Germinal center (tissue), 1 donor: ENCODE measurements around the gene BACH1.
A peak's percentile ranks its signal among the peaks of the same experiment; 100 is the strongest.

ENCODE experiments used
- DNase-seq: peaks from one replicate; pipeline ENCODE4 v3.0.0; 2012; ENCODE audit warnings: mixed read lengths, low spot score

BACH1 gene

DNA sequence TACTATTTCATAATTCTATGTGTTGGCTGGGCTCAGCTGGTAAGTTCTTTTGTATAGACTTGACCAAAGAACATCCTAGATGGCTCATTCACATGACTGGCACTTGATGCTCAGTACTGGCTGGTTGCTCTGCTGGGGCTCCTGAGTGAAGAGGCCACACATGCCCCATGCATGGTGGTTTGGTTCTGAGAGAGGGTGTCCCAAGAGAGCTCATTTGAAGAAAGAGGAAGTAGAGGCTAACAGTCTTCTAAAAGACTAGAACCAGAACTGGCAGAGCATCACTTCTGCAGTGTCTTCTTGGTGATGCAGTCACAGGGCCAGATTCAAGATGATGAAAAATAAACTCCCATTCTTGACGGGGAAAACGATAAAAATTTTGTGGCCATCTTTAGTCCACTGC lies 5.2 kb upstream of the BACH1 start:
- peak; percentile 85 for DNase-seq

DNA sequence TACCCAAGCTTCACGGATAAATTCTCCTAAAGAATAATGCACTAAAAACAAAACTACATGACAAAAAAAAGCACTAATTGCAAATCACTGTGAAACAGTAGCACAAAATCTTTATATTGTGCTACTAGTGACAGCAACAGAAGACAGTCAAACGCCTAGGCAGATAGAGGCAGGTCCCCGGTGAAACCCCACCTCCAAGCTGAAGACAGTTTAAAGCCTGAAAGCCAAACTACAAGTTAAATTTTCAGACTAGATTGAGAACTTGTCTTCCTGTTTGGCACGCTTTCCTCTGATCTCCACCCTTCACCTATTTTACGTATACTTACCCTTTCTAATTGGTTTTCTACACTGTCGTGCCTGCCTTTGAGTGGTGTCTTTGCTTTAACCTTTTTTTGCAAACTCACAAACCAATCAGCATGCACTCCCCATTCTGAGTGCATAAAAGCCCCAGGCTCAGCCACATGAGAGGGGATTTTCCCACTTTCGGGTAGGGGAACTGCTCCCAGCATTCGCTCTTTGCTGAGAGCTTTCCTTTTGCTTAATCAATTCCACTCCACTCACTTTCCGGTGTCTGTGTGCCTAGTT lies 3.6 kb upstream of the BACH1 start:
- DNase-seq, result no peak

DNA sequence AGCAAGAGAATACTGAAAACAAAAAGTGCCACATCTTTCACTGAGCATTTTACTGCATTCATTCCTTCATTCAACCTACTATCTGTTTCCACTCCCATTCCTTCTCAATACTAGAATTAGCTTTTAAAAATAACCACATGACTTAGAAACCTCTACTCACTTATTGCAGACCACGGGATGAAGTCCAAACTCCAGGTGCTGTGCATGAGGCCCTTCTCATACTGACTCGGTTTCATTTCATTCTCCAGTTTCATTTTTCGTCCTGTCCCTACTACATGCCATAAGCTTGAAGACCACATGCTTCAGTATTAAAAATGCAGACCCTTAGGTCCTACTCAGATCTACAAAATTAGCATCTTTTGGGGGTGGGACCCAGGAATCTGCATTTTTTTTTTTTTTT lies 2.3 kb upstream of the BACH1 start:
- DNase-seq, result no peak

DNA sequence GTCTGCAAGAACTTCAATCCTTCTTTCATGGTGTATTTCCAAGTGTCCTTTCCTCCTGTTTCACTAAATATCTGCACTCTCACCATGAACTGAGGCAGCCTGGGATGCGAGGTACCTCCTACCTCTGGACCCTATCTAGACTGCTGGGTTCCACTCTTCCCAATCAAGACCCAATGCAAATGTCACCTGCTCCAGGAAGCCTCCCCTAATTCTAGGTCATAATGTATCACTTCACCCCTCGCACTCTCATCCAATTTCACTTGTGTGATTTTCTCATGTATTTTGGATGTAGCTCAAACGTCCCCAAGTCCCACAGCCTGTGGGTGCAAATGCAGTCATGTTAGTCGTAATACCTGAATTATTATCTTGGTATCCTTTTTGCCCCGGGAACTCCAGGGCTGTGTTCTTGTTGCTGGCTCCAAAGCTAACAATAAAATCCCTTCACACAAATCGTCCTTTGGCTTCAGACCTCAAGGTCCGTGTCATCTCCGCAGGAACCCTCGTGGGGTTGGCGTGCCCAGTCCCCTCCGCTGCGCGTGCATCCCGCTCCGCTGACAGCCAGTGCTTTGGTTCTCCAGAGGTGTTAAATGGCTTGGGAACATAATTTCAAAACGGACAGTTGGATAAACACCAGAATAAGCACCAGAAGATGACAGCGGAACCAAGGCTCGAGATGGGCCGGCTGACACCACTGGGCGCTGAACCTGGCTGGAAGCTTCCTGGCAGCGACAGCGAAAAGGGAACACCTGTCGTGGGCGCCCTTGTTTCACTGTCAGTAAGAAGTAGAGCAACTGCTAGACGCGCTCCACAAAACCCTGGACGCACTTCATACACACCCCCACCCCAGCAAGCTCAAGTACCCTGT lies 1.0 kb upstream of the BACH1 start:
- DNase-seq, result no peak

DNA sequence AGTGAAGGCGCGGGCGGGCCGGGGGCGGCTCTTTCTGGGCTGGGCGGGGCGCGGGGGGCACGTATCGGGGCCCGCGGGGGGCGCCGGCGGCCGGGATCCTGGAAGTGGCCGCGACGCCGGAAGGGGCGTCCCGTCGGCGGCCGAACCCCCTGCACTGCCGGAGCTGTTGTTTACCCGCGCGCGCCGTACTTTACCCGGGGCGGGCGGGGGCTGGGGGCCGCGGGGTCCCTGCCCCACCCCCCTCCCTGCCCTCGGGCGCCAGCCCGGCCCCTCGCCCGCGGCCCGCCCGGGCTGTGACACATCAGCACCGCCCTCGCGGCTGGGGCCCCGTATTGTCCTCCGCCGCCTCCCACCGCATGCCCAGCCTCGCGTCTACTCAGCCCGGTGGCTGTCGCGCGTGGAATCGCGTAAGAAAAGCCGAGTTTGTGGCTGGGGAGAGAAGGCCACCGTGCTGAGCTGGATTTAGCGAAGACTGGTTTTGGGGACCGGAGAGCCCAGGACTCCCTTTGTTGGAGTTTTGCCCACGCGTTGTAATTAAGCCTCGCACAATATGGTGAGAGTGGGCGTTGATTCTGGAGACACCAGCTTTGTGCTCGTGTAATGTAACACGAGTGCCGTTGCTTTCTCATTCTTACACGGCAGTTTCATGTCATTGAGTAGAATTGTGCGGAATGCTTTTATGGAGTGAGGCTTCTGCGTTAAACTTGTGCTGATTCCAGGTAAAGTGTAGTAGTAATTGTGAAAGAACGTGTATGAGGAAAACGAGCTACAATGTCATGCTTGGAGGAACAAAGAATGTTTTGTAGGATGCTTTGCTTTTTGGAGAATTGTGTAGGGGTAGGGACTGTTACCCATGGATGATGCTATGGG lies 559 bp downstream of the BACH1 start:
- DNase-seq, result peak; percentile 63

DNA sequence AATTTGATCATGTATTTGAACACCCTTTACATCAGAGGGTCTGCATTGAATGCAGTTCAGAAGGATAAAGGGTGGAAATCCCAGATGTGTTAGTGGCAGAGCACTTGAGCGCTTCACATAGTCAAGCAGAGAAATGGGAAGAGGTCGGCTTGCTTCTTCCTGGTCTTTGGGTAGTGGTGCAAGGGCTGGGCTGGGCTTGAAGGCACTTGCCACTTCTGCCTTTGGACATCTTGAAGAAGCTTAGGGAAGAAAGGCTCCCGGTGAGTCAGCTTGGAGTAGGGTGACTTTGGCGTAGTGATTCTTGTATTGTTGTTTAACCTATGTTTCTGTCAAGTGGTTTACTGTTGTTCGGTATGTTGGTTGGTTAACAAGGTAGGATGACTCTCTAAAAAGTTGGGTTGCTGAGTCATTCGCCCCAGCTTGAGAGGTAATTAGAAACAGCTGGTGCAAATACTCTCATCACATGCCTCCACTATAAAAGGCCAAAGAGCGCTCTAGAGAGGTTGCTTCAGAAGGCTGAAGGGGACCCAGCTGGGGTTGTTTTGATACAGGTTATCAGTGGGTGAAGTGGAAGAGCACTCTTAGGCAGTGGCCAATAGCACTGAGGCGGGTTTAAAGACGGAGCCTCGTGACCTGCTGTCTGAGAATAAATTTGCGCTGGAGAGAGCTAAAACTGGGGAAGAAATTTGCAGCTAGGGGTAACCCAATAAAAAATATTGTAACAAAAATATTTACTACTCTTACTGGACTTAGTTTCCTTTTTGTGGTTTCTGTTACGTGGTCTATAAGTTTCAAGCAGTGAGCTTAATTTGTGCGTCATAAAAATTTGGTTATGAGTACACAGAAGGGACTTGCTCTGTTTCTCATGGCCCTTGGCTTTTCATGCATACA lies 1.4 kb downstream of the BACH1 start:
- peak; percentile 79 for DNase-seq

GRCh38 chr21:29300807-29301138 lies 2.1 kb downstream of the BACH1 start:
- DNase-seq, result no peak

- DNase-seq, result no peak
These were observed 3.0 kb downstream of the BACH1 start for GRCh38 chr21:29301691-29302090.

DNA sequence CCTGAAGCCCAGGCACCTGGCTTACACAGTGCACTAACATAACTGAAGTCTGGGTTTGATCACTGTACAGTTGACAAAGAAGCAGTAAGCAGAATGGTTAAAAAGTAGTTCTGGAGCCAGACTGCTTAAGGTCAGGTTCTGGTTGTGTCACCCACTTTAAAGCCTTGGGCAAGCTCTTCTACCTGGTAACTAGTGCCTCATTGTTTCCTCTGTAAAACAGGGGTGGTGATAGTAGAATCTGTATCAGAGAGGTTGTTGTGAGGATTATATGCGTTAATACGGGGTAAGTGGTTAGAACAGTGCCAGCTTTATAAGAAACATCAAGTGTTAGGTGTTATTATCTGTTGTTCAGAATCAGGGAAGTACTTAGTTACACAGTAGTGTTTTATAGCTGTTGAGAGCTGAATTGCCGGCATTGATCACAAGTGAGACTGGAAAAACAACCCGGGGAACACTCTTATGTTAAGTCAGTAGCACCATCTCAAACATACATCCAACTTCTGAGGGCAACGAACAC lies 3.7 kb downstream of the BACH1 start:
- DNase-seq, result no peak

DNA sequence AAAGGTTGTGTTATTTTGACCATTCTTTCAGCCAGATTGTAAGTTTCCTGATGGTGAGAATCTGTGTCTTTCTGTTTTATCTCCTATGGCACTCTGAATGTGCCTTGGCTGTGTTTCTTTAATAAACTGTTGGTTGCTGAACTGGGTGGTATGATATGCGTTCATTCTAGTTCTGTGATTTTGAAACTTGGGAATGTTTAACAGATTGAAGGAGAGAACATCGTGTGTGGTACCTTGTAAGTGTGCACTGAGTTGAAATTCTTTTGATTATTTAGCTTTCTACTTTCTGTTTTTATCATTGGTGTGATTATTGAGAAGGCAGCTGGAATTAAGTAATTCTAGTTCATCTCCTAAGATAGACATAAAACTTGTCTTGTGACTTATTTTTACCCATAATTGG lies 4.6 kb downstream of the BACH1 start:
- DNase-seq, result no peak

DNA sequence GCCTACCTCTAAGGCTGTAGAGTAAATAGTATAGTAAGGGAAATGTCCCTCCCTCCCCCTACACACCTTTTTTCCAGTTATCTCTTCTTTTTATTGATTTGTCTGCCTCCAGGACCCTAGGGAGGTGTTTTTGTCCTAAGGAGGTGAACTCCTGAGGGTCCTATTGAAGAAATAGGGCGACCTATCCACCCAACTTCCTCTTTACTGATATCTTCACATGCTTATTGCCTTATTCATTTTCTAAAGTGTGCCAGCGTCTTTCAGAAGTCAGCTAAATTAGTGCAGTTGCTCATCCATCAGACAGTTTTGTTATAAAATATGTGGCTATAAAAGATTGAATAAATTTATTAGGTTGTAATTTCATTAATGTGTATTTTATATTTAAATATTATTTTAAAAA lies 5.9 kb downstream of the BACH1 start:
- DNase-seq, result no peak

DNA sequence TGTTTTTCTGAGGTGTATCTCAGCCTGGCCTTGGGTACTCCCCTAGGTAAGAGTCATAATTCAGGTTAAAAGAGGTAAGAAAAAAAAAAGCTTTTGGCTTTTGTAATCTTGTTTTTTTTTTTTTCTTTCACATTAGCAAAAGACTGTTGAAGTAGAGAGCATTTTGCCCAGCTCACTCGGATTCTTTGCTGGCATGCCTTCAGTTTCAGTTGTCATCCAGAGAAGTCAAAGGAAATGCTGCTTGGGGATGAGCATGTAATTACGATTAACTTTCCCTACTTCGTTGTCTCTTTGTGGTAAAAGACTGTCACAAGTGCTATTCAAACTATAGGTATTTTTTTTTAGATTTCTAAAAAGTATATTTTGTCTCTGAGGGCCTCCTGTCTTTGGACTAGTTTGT lies 6.3 kb downstream of the BACH1 start:
- DNase-seq, result no peak

- no peak for DNase-seq
These were observed 6.8 kb downstream of the BACH1 start for GRCh38 chr21:29305561-29305960.

GRCh38 chr21:29306920-29307319 lies 8.2 kb downstream of the BACH1 start:
- no peak for DNase-seq

GRCh38 chr21:29307718-29308455 lies 9.2 kb downstream of the BACH1 start:
- peak; percentile 18 for DNase-seq

GRCh38 chr21:29308456-29308783 lies 9.7 kb downstream of the BACH1 start:
- DNase-seq, result no peak

DNA sequence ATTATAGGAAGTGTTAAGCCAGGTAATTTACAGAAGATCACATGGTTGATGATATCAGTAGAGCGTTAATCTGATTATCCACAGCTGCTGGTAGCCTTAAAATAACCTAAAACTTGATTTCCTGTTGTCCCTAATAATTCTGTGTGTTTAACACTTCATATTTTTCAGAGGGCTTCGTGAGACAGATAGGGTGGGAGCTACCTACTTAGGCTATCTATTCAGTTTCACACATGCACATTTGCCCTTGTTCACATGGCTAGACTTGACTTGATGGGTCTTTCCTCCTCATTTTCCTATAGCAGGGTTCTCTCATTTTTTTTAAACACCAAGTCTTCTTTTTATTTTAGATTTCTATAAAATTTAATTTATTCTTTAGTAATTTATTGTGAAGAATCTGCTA lies 11.0 kb downstream of the BACH1 start:
- no peak for DNase-seq

- DNase-seq, result no peak
These were observed 13.1 kb downstream of the BACH1 start for GRCh38 chr21:29311802-29312201.

DNA sequence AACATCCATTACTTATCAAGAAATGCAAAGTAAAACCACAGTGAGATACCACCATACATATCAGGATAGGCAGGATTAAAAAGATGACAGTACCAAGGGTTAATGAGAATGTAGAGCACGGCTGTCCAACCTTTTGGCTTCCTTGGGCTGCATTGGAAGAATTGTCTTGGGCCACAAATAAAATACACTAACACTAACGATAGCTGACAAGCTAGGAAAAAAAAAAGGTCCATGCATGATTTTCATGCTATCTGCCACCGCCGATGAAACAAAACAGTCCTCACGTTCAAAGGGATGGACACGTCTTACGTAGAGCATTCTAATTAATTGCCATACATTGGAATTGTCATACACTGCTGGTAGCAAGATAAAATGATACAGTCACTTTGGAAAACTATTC lies 14.3 kb downstream of the BACH1 start:
- DNase-seq, result no peak

DNA sequence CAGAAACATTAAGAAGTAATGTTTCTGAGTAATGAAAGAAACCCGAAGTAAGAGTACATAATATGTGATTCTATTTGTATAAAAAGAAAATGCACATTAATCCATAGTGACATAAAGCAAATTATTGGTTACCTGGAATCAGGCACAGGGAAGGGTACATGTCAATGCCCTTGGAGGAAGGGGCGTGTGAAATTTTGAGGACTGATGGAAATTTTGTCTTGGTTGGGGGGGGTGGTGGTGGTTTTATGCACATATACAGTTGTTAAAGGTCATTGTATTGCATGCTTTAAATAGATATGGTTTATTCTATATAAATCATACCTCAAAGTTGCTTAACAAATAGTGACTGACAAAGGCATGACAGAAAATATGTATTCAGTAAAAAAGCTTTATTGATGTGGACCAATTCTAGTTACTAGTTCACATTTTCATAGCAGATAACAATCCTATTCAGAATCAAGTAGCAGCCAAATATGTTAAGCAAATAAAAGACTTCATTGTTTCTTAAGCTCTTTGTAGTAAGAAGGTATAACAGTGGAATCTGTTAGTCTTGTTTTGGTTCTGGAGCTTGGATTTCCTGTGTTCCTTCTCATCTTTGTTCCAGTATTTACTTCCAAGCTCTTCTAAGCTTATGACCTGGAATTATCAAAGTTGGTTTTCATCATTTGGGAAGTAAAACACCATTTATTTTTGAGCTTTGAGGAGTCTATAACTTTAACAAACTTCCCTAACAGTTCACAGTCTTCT lies 15.1 kb downstream of the BACH1 start:
- DNase-seq, result no peak
